ENCODE data around the gene ZNF540. TPM values are rescaled to one million over a fixed set of nuclear protein-coding genes. Genes with fewer than 3 reads are reported as not detected.
"Not testable (repeated sequence)": the region's sequence is repeated elsewhere in the genome, so short reads cannot be mapped to it uniquely, and the experiment has no call there.

Gene ZNF540
- 1 to 10 TPM; 1.3 to 3.5 (median 2.1) TPM for polyA plus RNA-seq (ENCODE audit: insufficient read length in 10 of 10)
- long read RNA-seq, donor 1 = 0 reads
- long read RNA-seq, donor 2, partial matches to known transcripts = 0 of 2 reads
- long read RNA-seq, donor 2, other reads (novel, unspliced or antisense) = 0 of 2 reads
- long read RNA-seq, donor 3 = 0 reads
- long read RNA-seq, donor 4 = 0 reads
- long read RNA-seq, donor 5, partial matches to known transcripts = 0 of 2 reads
- long read RNA-seq, donor 5, other reads (novel, unspliced or antisense) = 0 of 2 reads
- long read RNA-seq, donor 6 = 0 reads
- long read RNA-seq, donor 7, partial matches to known transcripts = 0 of 1 reads
- long read RNA-seq, donor 7, other reads (novel, unspliced or antisense) = 0 of 1 reads
- long read RNA-seq, donor 8, partial matches to known transcripts = 0 of 1 reads
- long read RNA-seq, donor 8, other reads (novel, unspliced or antisense) = 0 of 1 reads
- long read RNA-seq, donor 9 = 0 reads

- DNase-seq = peak; percentile 93 to 98 (median 96)
These were observed at the start of gene ZNF540, which contains the start of gene ZNF571 for GRCh38 chr19:37594304-37594981. Gene ZNF540 (plus strand): TSS chr19:37594876. CDS start chr19:37598448, 3,572 bp downstream. Gene ZNF571 (minus strand): TSS chr19:37594792. CDS start chr19:37586676, 8,116 bp downstream.

DNA sequence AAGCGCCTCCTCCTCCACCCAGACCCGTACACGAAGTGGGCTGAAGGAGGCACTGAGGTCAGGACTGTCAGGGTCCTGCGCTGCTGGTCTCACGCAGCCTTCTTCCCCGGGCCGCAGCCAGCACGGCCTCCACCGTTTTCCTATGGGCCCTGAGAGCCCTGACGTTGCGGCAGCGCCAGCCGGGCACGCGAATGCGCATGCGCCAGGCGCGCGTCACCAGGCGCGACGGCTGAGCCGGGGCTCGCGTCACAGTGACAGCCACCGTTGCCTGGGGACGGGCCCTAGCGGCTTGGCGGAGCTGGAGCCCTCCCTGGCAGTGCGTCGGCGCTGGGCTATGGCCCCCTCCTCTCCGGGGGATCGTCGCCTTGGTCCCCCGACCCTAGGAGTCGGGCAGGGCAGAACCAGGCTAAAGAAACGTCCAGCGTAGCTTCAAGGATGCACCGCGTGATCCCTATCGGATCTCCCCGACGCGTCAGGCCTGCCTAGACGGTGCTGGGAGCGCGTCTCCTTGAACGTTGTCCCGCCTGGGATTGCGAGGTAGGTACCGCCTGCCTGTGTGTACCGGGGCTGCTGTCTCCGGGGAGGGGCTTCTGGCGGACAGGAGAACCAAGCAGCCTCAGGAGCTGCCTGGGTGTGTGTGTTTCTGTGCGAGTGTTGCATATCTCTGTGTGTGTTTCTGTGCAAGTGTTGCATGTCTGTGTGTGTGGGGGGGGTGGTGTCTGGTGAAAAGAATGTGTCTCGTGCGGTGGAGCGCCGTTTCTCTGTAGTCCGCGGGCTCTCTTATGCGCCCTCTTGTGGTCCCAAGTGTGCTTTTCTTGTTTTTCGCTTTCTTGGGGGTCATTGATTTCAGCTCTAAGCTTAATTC is 43.3 kb upstream of the ZNF540 start:
- peak; percentile 59 to 84 (median 66) for DNase-seq

DNA sequence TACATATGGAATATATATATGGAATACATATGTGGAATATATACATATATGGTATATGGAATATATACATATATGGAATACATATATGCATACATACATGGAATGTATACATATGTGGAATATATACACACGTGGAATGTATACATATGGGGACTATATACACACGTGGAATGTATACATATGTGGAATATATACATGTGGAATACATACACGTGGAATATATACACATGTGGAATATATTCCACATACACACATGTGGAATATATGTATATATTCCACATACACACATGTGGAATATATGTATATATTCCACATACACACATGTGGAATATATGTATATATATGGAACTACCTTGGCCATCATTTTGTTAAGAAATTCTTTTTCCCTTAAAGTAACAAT is 31.2 kb upstream of the ZNF540 start:
- no peak for DNase-seq

DNA sequence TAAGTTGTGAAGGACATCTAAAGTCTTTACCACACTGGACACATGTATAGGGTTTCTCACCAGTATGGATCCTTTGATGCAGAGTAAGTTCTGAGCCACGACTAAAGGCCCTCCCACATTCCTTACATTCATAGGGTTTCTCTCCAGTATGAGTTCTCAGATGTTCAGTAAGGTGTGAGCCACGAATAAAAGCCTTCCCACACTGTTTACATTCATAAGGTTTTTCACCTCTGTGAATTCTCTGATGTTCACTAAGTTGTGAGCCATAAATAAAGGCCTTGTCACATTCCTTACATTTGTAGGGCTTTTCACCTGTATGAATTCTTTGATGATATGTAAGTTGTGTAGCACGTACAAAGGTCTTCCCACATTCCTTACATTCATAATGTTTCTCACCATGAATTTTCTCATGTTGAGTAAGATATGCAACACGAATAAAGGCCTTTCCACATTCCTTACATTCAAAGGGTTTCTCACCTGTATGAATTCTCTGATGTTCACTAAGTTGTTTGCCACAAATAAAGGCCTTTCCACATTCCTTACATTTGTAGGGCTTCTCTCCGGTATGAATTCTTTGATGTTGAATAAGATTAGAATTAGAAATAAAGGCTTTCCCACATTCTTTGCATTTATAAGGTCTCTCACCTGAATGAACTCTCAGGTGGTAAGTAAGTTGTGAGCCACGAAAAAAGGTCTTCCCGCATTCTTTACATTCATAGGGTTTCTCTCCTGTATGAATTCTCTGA is 29.9 kb upstream of the ZNF540 start:
- DNase-seq = no peak

GRCh38 chr19:37565370-37565669 is 29.4 kb upstream of the ZNF540 start:
- DNase-seq = no peak

GRCh38 chr19:37572203-37572602 is 22.5 kb upstream of the ZNF540 start:
- no peak for DNase-seq

- no peak for DNase-seq
These were observed 11.3 kb upstream of the ZNF540 start for GRCh38 chr19:37583340-37583739.

DNA sequence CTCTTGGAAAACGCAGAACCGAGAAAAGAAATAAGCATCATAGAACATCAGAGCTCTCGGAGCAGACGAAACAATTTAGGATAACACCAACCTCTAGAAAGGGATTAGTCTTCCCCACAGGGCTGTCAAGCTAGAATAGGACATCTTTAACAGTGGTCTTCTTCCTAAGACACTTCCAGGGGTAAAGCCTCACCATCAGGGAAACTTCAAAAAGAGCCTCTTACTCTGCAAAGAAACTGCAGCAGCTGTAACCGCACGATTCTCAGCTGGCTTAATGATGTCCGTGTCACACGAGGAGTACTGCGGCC is 726 bp upstream of the ZNF540 start:
- DNase-seq = no peak

DNA sequence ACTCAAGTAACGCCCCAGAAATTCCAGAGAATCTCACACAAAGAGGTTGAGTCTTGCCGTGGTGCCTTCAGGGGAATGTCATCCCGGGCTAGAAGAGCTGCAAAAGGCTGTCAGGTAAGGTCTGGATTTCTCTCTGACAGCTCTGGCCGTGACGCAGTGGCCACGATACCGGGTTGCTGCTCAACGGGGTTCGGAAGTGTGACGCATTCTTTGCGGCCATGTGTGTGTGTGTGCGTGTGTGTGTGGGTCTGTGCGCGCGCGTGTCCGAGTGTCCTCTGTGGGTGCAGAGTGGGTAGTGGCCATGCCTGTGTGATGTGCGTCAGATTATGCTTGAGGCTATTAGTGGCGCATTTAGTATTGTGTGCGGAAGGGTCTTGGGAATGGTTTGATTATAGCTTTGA is 306 bp downstream of the ZNF540 start:
- no peak for DNase-seq

- DNase-seq = no peak
These were observed 40.7 kb downstream of the ZNF540 start for GRCh38 chr19:37635076-37636056.

DNA sequence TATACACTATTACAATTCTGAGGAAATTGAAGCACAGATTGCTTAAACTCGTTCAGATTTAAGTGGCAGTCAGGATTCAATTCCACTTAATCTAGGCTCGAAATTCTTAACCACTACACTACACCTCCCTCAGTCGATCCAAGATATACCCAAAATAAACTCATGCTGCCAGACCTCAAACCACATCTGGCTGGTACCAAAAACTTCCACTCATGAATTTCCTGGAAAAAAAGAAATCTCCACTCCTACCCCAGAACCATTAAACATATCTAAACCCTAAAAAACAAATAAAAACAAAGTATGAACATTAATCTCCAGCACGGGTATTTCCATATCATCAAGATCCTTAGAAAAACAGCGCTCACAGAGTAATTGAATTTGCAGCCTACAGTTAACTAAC is 59.4 kb downstream of the ZNF540 start:
- DNase-seq = no peak

- DNase-seq = peak in 2 of 3 donors; percentile 29 to 53
These were observed 60.1 kb downstream of the ZNF540 start for GRCh38 chr19:37654629-37655300.

DNA sequence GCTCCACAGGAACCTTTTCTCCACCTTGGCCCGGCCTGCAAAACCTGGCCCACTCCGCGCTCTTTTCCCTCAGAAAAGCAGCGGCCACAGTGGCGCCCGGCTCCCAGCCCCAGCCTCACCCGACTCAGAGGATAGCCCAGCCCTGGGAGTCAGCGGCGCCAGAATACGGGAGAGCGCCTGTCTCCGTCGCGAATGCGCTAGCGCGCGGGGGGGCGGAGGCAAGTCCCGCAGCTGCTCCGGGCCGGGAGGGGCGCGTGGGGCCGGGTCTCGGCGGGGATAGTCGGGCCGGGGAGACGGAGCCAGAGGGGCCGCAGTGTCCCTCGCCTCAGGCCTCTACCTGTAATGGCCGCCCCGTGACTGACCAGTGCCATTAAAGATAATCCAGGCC is 60.6 kb downstream of the ZNF540 start, which contains the start of gene ZFP30:
Gene ZFP30, minus strand, starts transcription at position 165 of the 388 bp plus-strand sequence. CDS start 7,643 bp downstream, outside the sequence.
- DNase-seq = peak; percentile 82 to 96 (median 88)

DNA sequence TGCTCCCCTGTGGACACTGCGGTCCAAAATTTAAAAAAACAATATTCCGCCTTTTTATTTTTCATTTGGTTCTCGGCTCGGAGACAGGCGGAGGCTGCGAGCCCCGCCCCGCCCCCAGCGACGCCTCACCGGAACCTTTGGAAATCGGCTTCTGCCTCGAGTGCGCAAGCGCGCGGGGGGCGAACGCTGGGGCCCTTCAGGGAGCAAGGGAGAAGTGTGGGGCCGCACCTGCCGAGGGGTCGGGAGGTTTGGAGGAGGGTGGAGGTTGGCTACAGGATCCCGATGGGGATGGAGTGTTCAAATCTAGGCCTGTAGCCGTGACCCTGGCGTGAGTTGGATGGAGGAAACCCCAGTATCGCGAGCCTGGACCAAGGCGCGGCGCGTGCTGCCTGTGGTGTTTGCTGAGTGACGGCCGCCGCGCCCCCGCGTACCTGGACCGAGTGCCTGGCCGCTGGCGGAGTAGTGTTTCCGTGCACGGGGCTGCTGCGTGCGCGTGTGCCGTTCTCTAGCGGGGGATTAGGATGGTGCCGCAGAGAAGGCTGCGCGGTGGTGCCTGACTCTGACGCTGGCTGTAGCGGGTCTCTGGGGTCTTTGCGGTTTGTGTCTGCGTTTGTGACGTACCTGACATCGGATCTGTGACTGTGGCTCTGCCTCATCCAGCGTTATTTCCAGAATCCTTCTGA is 61.2 kb downstream of the ZNF540 start:
- peak; percentile 82 to 96 (median 86) for DNase-seq

DNA sequence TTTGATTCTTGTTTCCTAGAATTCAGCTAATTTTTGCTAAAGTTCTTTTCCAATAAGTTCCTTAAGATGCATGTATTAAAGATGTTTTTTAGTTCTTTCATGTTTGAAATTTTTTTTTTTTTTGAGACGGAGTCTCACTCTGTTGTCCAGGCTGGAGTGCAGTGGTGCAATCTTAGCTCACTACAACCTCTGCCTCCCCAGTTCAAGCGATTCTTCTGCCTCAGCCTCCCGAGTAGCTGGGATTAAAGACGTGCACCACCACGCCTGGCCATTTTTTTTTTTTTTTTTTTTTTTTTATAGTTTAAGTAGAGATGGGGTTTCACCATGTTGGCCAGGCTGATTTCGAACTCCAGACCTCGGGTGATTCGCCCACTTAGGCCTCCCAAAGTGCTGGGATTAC is 62.5 kb downstream of the ZNF540 start:
- DNase-seq = not testable (repeated sequence)
